ENCODE measurements around the gene PTPRE.

DNA sequence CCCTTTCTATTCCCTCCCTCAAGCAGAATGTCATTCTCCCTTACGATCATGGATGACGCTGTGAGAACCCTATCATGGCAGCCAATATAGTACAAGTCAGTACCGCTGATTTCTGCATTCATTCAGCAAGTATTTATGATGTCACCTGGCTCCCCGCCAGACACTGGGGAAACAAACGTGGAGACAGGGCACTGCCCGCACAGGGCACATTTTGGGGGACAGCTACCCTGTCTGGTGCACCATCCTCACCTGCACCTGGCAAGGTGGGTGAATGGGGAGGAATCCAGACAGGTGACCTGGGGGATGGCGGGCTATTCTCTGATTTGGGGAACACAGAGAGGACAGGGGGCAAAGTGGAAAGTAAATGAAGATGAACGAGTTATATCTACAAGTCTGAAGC lies 190.9 kb downstream of the PTPRE start:
- TF ChIP-seq, protein P1, sequence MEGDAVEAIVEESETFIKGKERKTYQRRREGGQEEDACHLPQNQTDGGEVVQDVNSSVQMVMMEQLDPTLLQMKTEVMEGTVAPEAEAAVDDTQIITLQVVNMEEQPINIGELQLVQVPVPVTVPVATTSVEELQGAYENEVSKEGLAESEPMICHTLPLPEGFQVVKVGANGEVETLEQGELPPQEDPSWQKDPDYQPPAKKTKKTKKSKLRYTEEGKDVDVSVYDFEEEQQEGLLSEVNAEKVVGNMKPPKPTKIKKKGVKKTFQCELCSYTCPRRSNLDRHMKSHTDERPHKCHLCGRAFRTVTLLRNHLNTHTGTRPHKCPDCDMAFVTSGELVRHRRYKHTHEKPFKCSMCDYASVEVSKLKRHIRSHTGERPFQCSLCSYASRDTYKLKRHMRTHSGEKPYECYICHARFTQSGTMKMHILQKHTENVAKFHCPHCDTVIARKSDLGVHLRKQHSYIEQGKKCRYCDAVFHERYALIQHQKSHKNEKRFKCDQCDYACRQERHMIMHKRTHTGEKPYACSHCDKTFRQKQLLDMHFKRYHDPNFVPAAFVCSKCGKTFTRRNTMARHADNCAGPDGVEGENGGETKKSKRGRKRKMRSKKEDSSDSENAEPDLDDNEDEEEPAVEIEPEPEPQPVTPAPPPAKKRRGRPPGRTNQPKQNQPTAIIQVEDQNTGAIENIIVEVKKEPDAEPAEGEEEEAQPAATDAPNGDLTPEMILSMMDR (IDR thresholded peaks at IDR 0.05), result no peak
- no peak for TF ChIP-seq POLR2A (IDR thresholded peaks at IDR 0.05)
- no peak for TF ChIP-seq POLR2AphosphoS5 (IDR thresholded peaks at IDR 0.05)

Measured in breast epithelium (tissue), 3 donors.